SK-N-SH treated with all-trans-retinoic acid at 6 μM for 48 hours (cell line): Measurements from ENCODE around the gene OPRM1.

Experiments
- CSDC2 ChIP-seq: fragments of 250-450 bp; sonication (Bioruptor Pico); IDR thresholded peaks from 2 replicates; pipeline ENCODE4 v1.5.0; 2020; ENCODE audit warnings: mild to moderate bottlenecking, moderate library complexity
- OSR1 ChIP-seq: fragments of 250-450 bp; sonication (Bioruptor Pico); IDR thresholded peaks from 2 replicates; pipeline ENCODE4 v1.8.0; 2022; ENCODE audit warnings: moderate library complexity, mild to moderate bottlenecking, inconsistent platforms
- RARB ChIP-seq: fragments of 250-450 bp; sonication (Bioruptor Pico); IDR thresholded peaks from 2 replicates; pipeline ENCODE4 v1.8.0; 2021; ENCODE audit warnings: mild to moderate bottlenecking, moderate library complexity

- TF ChIP-seq OSR1 (CRISPR knock-in tag) = no peak
- TF ChIP-seq CSDC2 (CRISPR knock-in tag) = no peak
- TF ChIP-seq RARB (CRISPR knock-in tag) = no peak
Observed at GRCh38 chr6:154139892-154140291, 100.9 kb downstream of the OPRM1 start.
